H9 (cell line): ENCODE results near the gene SLC35B3. TPM values are rescaled to one million over a fixed set of nuclear protein-coding genes. Genes with fewer than 3 reads are reported as not detected.

Experiments used
- DNase-seq: peaks from one replicate; pipeline ENCODE4 v3.0.0-alpha.2; 2017
- H2AFZ ChIP-seq: one replicate; pipeline ENCODE4 v1.6.1; 2013; ENCODE audit warnings: mild to moderate bottlenecking, low read length, control low read depth, moderate library complexity
- H2AK5ac ChIP-seq: 2 replicates; pipeline ENCODE4 v1.6.1; 2013; ENCODE audit warnings: low read length, control low read depth, mixed read lengths; ENCODE audit not compliant: insufficient read length
- H2BK120ac ChIP-seq: one replicate; pipeline ENCODE4 v1.6.1; 2013; ENCODE audit warnings: low read depth, mild to moderate bottlenecking, low read length, control low read depth, inconsistent platforms; ENCODE audit not compliant: poor library complexity, severe bottlenecking
- H2BK12ac ChIP-seq: 2 replicates; pipeline ENCODE4 v1.6.1; 2013; ENCODE audit warnings: low read length, control low read depth, mixed read lengths, low read depth; ENCODE audit not compliant: insufficient read length
- H2BK15ac ChIP-seq: 2 replicates; pipeline ENCODE4 v1.6.1; 2013; ENCODE audit warnings: low read depth, low read length, control low read depth
- H2BK20ac ChIP-seq: one replicate; pipeline ENCODE4 v1.6.1; 2013; ENCODE audit warnings: low read depth, mild to moderate bottlenecking, low read length, control low read depth, inconsistent platforms; ENCODE audit not compliant: poor library complexity, severe bottlenecking
- H2BK5ac ChIP-seq: 2 replicates; pipeline ENCODE4 v1.6.1; 2013; ENCODE audit warnings: low read length, control low read depth, mixed read lengths; ENCODE audit not compliant: insufficient read length
- H3K14ac ChIP-seq: 2 replicates; pipeline ENCODE4 v1.6.1; 2013; ENCODE audit warnings: low read length, control low read depth; ENCODE audit not compliant: insufficient read depth
- H3K18ac ChIP-seq: 2 replicates; pipeline ENCODE4 v1.6.1; 2013; ENCODE audit warnings: low read depth, mild to moderate bottlenecking, mixed read lengths, low read length, control low read depth; ENCODE audit not compliant: insufficient read length
- H3K23ac ChIP-seq: 2 replicates; pipeline ENCODE4 v1.6.1; 2013; ENCODE audit warnings: low read length, control low read depth, mixed read lengths, low read depth; ENCODE audit not compliant: insufficient read length
- H3K23me2 ChIP-seq: 2 replicates; pipeline ENCODE4 v1.6.1; 2013; ENCODE audit warnings: low read depth, mild to moderate bottlenecking, mixed read lengths, low read length, control low read depth; ENCODE audit not compliant: insufficient read length, poor library complexity, severe bottlenecking
- H3K27ac ChIP-seq: 2 replicates; pipeline ENCODE4 v1.5.1; 2013; ENCODE audit warnings: low read length, control low read depth, mixed read lengths, low read depth; ENCODE audit not compliant: insufficient read length
- H3K27me3 ChIP-seq: 2 replicates; pipeline ENCODE4 v1.6.1; 2013; ENCODE audit warnings: low read length, control low read depth, inconsistent platforms; ENCODE audit not compliant: insufficient read depth
- H3K4ac ChIP-seq: 2 replicates; pipeline ENCODE4 v1.6.1; 2013; ENCODE audit warnings: low read depth, mild to moderate bottlenecking, control low read depth, inconsistent platforms, low read length, moderate library complexity
- H3K4me1 ChIP-seq: 2 replicates; pipeline ENCODE4 v1.6.1; 2013; ENCODE audit warnings: low read length, control low read depth, inconsistent platforms; ENCODE audit not compliant: insufficient read depth
- H3K4me2 ChIP-seq: 2 replicates; pipeline ENCODE4 v1.6.1; 2013; ENCODE audit warnings: low read length, control low read depth, mixed read lengths; ENCODE audit not compliant: insufficient read length, insufficient read depth
- H3K56ac ChIP-seq: 2 replicates; pipeline ENCODE4 v1.6.1; 2013; ENCODE audit warnings: low read depth, mild to moderate bottlenecking, mixed read lengths, low read length, control low read depth; ENCODE audit not compliant: insufficient read length
- H3K79me1 ChIP-seq: 2 replicates; pipeline ENCODE4 v1.6.1; 2013; ENCODE audit warnings: low read depth, mild to moderate bottlenecking, moderate library complexity, low read length, control low read depth, inconsistent platforms; ENCODE audit not compliant: insufficient read depth, poor library complexity, severe bottlenecking
- H3K79me2 ChIP-seq: 2 replicates; pipeline ENCODE4 v1.6.1; 2013; ENCODE audit warnings: low read length, control low read depth, inconsistent platforms; ENCODE audit not compliant: insufficient read depth
- H3K9ac ChIP-seq: 2 replicates; pipeline ENCODE4 v1.6.1; 2013; ENCODE audit warnings: low read length, control low read depth, mixed read lengths; ENCODE audit not compliant: insufficient read length; ENCODE audit errors: extremely low read depth
- H3K9me3 ChIP-seq: one replicate; pipeline ENCODE4 v1.6.1; 2013; ENCODE audit warnings: low read depth, low read length, inconsistent platforms; ENCODE audit not compliant: control insufficient read depth
- H3T11ph ChIP-seq: one replicate; pipeline ENCODE4 v1.6.1; 2013; ENCODE audit warnings: mild to moderate bottlenecking, low read length, control low read depth, inconsistent platforms
- H4K20me1 ChIP-seq: one replicate; pipeline ENCODE4 v1.6.1; 2013; ENCODE audit not compliant: control insufficient read depth, insufficient read length, insufficient read depth
- H4K5ac ChIP-seq: 2 replicates; pipeline ENCODE4 v1.6.1; 2013; ENCODE audit warnings: low read depth, mild to moderate bottlenecking, mixed read lengths, low read length, control low read depth; ENCODE audit not compliant: insufficient read length
- H4K8ac ChIP-seq: replicated peaks from 2 replicates; pipeline ENCODE4 v1.6.1; 2013; ENCODE audit warnings: low read length, control low read depth, mixed read lengths, low read depth; ENCODE audit not compliant: insufficient read length
- H4K91ac ChIP-seq: 2 replicates; pipeline ENCODE4 v1.6.1; 2013; ENCODE audit warnings: low read depth, mild to moderate bottlenecking, moderate library complexity, mixed read lengths, low read length, control low read depth; ENCODE audit not compliant: insufficient read length
- H3K27ac Mint-ChIP-seq, 3 experiments: 2 replicates in 2 of 3; 3 replicates in 1 of 3; pipeline ENCODE4 v1.8.0; 2020 to 2021; ENCODE audit warnings: mixed read lengths in 3 of 3, mild to moderate bottlenecking in 1 of 3, moderate library complexity in 1 of 3
- H3K27me3 Mint-ChIP-seq: 2 replicates; pipeline ENCODE4 v1.8.0; 2021; ENCODE audit warnings: low read depth, mild to moderate bottlenecking, moderate library complexity, mixed read lengths
- H3K36me3 Mint-ChIP-seq, 3 experiments: 2 replicates in 2 of 3; 3 replicates in 1 of 3; pipeline ENCODE4 v1.8.0; 2020 to 2021; ENCODE audit warnings: low read depth in 3 of 3, mixed read lengths in 3 of 3; ENCODE audit not compliant: insufficient read depth in 1 of 3
- H3K4me1 Mint-ChIP-seq, 2 experiments: 2 replicates each; pipeline ENCODE4 v1.8.0; 2020; ENCODE audit warnings: mixed read lengths in 2 of 2
- H3K4me3 Mint-ChIP-seq, 2 experiments: 2 replicates in 1 of 2; 3 replicates in 1 of 2; pipeline ENCODE4 v1.8.0; 2020 to 2021; ENCODE audit warnings: mild to moderate bottlenecking in 2 of 2, mixed read lengths in 2 of 2, moderate library complexity in 1 of 2
- H3K9me3 Mint-ChIP-seq, 2 experiments: 2 replicates in 1 of 2; 3 replicates in 1 of 2; pipeline ENCODE4 v1.8.0; 2020; ENCODE audit warnings: mild to moderate bottlenecking in 2 of 2, mixed read lengths in 2 of 2, moderate library complexity in 1 of 2
- WGBS: extraction: QIAGEN DNeasy Blood & Tissue Kit; methylation state at CpG from one replicate; pipeline ENCODE4 v1.1.7; 2013; ENCODE audit warnings: missing lambda C conversion rate, low lambda C conversion rate, mixed read lengths; ENCODE audit not compliant: insufficient read length; ENCODE audit errors: extremely low coverage; 5-methylcytosine and 5-hydroxymethylcytosine counted together
- total RNA-seq: library from RNA; stranded (reverse); gene quantifications from 2 replicates; pipeline ENCODE4 v1.2.1, GENCODE V29; 2021
- TF ChIP-seq, protein P1 (sequence below): fragments of 200-600 bp; sonication (generic); conservative IDR thresholded peaks from 3 replicates; pipeline ENCODE4 v1.8.0; 2021; ENCODE audit warnings: antibody characterized with exemption, mild to moderate bottlenecking

Gene SLC35B3
- total RNA-seq, 1 experiment from 2014 or later, result 8.4 TPM

DNA sequence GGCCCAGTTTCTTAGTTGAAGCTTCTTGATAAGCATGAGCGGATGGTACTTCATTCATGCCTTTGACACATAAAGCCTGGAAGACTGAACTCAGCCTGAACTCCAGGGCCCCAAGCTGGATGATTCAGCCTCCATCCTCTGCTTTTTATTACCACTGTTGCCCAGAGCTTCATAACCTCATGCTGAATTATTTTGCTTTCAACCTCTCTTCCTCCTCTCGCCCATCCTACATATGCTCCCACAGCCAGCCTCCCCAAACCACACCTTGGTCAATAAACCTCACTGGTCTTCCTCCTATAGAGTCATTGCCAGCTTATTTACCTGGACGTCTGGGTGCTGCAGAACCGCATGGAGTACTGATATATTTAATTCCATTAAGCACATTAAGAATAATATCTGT, 59.4 kb downstream of the SLC35B3 start:
- Histone ChIP-seq H2BK15ac (no peak overlapping the region), H4K5ac (no peak overlapping the region), H2AFZ (no peak overlapping the region), H3K4me1 (no peaks in the 10 kb centered on the region), H2BK12ac (no peak overlapping the region), H3K9me3 (no peaks in the 10 kb centered on the region), H3K4me2 (no peak overlapping the region), H3K4ac (no peak overlapping the region), H3K18ac (no peak overlapping the region), H4K20me1 (no peaks in the 10 kb centered on the region), H2BK5ac (no peak overlapping the region), H3T11ph (no peak overlapping the region), H3K79me2 (no peaks in the 10 kb centered on the region), H3K23ac (no peak overlapping the region), H2BK20ac (no peak overlapping the region), H2AK5ac (no peak overlapping the region), H3K9ac (no peak overlapping the region), H3K14ac (no peak overlapping the region), H3K56ac (no peak overlapping the region), H4K91ac (no peak overlapping the region), H3K23me2 (no peaks in the 10 kb centered on the region), H3K79me1 (no peaks in the 10 kb centered on the region), H4K8ac (no peak overlapping the region), H2BK120ac (no peak overlapping the region), H3K27ac (no peak overlapping the region), H3K27me3 (no peaks in the 10 kb centered on the region)
- Mint-ChIP-seq H3K27me3 (no peaks in the 10 kb centered on the region), H3K36me3 (0 out of 7 replicates have a peak, but pooled peaks cover 0 to 4% (median 0%) of the 10 kb centered on the region in 3 experiments), H3K4me1 (peaks cover 7% of the 10 kb centered on the region in 2 experiments), H3K9me3 (peaks cover 0 to 8% of the 10 kb centered on the region in 2 experiments; a peak in 1 of 5 replicates), H3K27ac (no peak overlapping the region), H3K4me3 (no peak overlapping the region)
- TF ChIP-seq, protein P1, sequence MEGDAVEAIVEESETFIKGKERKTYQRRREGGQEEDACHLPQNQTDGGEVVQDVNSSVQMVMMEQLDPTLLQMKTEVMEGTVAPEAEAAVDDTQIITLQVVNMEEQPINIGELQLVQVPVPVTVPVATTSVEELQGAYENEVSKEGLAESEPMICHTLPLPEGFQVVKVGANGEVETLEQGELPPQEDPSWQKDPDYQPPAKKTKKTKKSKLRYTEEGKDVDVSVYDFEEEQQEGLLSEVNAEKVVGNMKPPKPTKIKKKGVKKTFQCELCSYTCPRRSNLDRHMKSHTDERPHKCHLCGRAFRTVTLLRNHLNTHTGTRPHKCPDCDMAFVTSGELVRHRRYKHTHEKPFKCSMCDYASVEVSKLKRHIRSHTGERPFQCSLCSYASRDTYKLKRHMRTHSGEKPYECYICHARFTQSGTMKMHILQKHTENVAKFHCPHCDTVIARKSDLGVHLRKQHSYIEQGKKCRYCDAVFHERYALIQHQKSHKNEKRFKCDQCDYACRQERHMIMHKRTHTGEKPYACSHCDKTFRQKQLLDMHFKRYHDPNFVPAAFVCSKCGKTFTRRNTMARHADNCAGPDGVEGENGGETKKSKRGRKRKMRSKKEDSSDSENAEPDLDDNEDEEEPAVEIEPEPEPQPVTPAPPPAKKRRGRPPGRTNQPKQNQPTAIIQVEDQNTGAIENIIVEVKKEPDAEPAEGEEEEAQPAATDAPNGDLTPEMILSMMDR, result no peak
- WGBS, result no CpG with 5 or more reads among the region's 4 CpGs
- no peak for DNase-seq
